Measurements from ENCODE around the gene PICALM.

PICALM gene

GRCh38 chr11:86079421-86079820 is 10.5 kb upstream of the PICALM start:
- DNase-seq (ENCODE audit: low read depth): no peak
- H3K4me3 ChIP-seq (ENCODE audit: low read length): no peak overlapping the region
- no peak overlapping the region for H3K9ac ChIP-seq (ENCODE audit: low read length)
- peaks cover 4% of the 10 kb centered on the region for H3K4me1 ChIP-seq (ENCODE audit: control insufficient read depth, insufficient read depth, low read length)
- peaks cover 8% of the 10 kb centered on the region for H3K9me3 ChIP-seq (ENCODE audit: control insufficient read depth, low read length)
- H3K27me3 ChIP-seq (replicated peaks; ENCODE audit: control insufficient read depth, insufficient read depth, low read length): no peaks in the 10 kb centered on the region
- H3K36me3 ChIP-seq (ENCODE audit: control insufficient read depth, insufficient read depth, low read length, severe bottlenecking): no peaks in the 10 kb centered on the region

- Histone ChIP-seq H3K9ac (ENCODE audit: low read length) (no peak overlapping the region), H3K36me3 (ENCODE audit: control insufficient read depth, insufficient read depth, low read length, severe bottlenecking) (no peaks in the 10 kb centered on the region), H3K27me3 (replicated peaks; ENCODE audit: control insufficient read depth, insufficient read depth, low read length) (no peaks in the 10 kb centered on the region), H3K4me3 (ENCODE audit: low read length) (no peak overlapping the region), H3K9me3 (ENCODE audit: control insufficient read depth, low read length) (peaks cover 4% of the 10 kb centered on the region), H3K4me1 (ENCODE audit: control insufficient read depth, insufficient read depth, low read length) (peaks cover 32% of the 10 kb centered on the region)
- no peak for DNase-seq (ENCODE audit: low read depth)
These were observed 5.1 kb upstream of the PICALM start for GRCh38 chr11:86073948-86074347.

- no peak overlapping the region for H3K4me3 ChIP-seq (ENCODE audit: low read length)
- H3K27me3 ChIP-seq (replicated peaks; ENCODE audit: control insufficient read depth, insufficient read depth, low read length): no peaks in the 10 kb centered on the region
- H3K4me1 ChIP-seq (ENCODE audit: control insufficient read depth, insufficient read depth, low read length): peaks cover 27% of the 10 kb centered on the region
- H3K36me3 ChIP-seq (ENCODE audit: control insufficient read depth, insufficient read depth, low read length, severe bottlenecking): no peaks in the 10 kb centered on the region
- DNase-seq (ENCODE audit: low read depth): no peak
- peak overlapping the region; percentile 3 for H3K9ac ChIP-seq (ENCODE audit: low read length)
- no peaks in the 10 kb centered on the region for H3K9me3 ChIP-seq (ENCODE audit: control insufficient read depth, low read length)
These were observed 3.3 kb upstream of the PICALM start for GRCh38 chr11:86072211-86072610.

DNA sequence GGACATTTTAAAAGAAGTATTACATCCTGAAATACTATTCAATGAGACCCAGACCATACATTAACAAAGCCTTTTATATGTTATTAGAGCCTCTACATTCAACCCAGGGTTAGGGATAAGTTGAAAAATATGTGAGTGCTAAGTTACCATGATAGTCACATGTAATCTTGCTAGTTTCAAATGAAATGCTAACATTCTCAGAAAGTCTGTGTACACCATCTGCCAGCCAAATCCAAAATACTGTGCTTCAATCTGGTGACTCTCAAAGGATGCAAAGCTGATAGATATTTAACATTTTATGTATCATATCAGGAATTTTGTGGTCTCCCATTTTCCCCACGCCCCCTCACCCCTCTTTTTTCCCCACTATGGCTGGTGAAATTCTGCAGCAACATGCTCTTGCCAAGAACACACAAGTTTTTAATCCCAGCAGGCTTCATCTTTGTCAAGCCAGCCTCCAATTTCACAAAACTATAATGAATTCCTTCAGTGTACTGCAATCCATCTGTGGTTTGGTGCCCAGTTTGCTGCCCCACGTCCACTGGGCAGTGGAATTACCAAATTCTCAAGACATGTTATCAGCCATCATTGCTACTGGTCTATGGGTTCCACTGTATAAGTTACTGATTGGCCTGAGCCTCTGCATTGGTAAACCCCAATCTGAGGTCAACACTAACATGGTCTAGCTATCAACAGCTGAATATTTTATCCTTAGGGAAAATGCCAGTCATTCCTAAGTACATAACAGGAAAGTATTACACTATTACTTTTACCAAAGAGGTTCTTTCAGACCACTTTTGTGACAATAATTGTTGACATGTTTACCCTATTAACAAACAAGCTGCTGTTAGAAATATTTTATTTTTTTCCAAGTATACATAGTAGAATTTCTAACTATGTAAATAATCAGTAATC is 1.5 kb upstream of the PICALM start:
- Histone ChIP-seq H3K36me3 (ENCODE audit: control insufficient read depth, insufficient read depth, low read length, severe bottlenecking) (no peaks in the 10 kb centered on the region), H3K9ac (ENCODE audit: low read length) (peak overlapping the region; percentile 93), H3K9me3 (ENCODE audit: control insufficient read depth, low read length) (no peaks in the 10 kb centered on the region), H3K4me1 (ENCODE audit: control insufficient read depth, insufficient read depth, low read length) (peaks cover 29% of the 10 kb centered on the region), H3K4me3 (ENCODE audit: low read length) (peak overlapping the region; percentile 79), H3K27me3 (replicated peaks; ENCODE audit: control insufficient read depth, insufficient read depth, low read length) (no peaks in the 10 kb centered on the region)
- DNase-seq (ENCODE audit: low read depth): peak; percentile 64

DNA sequence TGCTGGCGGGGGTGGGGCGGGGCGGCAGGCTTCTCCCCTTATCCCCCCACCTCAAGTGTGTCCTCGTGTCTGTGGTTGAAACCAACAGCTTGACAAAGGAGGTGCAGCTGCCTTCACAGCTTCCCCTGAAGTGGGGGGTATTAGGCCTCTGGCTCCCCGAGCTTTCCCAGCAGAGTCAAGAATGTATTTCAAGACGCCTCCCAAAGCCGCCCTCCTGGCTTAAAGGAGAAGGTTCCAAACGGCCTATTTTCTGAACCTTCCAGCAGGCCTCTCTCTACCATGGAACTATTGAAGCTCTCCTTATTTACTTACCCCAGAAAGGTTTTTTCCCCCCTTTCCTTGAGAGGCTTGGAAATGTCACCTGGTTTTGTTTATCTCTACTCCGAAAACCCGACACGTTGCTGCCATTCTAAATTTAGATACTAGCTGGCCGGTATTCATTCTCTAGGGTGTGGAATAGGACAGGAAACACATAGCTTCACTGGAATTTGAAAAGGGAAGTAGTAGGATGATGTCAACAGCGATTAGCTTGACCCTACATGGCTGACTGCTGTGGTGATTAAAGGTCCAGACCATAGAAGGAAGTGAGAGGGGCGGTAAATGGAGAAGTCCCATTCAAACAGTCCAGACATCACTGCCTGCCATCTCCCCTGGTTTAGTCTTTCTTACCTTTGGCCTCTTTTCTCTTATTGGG is 671 bp upstream of the PICALM start:
- H3K9me3 ChIP-seq (ENCODE audit: control insufficient read depth, low read length): no peaks in the 10 kb centered on the region
- DNase-seq (ENCODE audit: low read depth): peak; percentile 91

GRCh38 chr11:86068138-86068871 is 579 bp downstream of the PICALM start:
- Histone ChIP-seq H3K4me1 (ENCODE audit: control insufficient read depth, insufficient read depth, low read length) (peaks cover 48% of the 10 kb centered on the region), H3K27me3 (replicated peaks; ENCODE audit: control insufficient read depth, insufficient read depth, low read length) (no peaks in the 10 kb centered on the region), H3K4me3 (ENCODE audit: low read length) (peak overlapping the region; percentile 99), H3K9ac (ENCODE audit: low read length) (peak overlapping the region; percentile 99), H3K36me3 (ENCODE audit: control insufficient read depth, insufficient read depth, low read length, severe bottlenecking) (no peaks in the 10 kb centered on the region), H3K9me3 (ENCODE audit: control insufficient read depth, low read length) (no peaks in the 10 kb centered on the region)
- peak; percentile 60 for DNase-seq (ENCODE audit: low read depth)

More for the DNA sequence above, 671 bp upstream of the PICALM start:
- H3K9ac ChIP-seq (ENCODE audit: low read length): peak overlapping the region; percentile 93
- H3K36me3 ChIP-seq (ENCODE audit: control insufficient read depth, insufficient read depth, low read length, severe bottlenecking): no peaks in the 10 kb centered on the region
- H3K27me3 ChIP-seq (replicated peaks; ENCODE audit: control insufficient read depth, insufficient read depth, low read length): no peaks in the 10 kb centered on the region
- peak overlapping the region; percentile 79 for H3K4me3 ChIP-seq (ENCODE audit: low read length)
- H3K4me1 ChIP-seq (ENCODE audit: control insufficient read depth, insufficient read depth, low read length): peaks cover 36% of the 10 kb centered on the region

DNA sequence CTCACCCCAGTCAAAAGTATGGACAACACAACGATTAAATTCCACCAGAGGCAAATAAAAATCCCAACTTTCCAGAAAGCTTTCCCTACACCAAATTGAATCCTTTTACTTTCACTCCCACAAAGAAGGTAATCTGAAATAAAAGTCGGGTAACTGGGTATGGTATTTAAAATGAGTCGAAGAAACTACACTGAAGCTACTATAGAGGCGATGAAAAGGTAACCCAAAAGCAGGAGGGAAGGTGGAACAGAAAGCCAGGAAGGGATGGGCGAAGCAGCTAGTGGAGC is 1.1 kb downstream of the PICALM start:
- H3K4me1 ChIP-seq (ENCODE audit: control insufficient read depth, insufficient read depth, low read length): peaks cover 53% of the 10 kb centered on the region
- H3K4me3 ChIP-seq (ENCODE audit: low read length): peak overlapping the region; percentile 99
- no peaks in the 10 kb centered on the region for H3K9me3 ChIP-seq (ENCODE audit: control insufficient read depth, low read length)
- no peaks in the 10 kb centered on the region for H3K36me3 ChIP-seq (ENCODE audit: control insufficient read depth, insufficient read depth, low read length, severe bottlenecking)
- H3K27me3 ChIP-seq (replicated peaks; ENCODE audit: control insufficient read depth, insufficient read depth, low read length): no peaks in the 10 kb centered on the region
- peak overlapping the region; percentile 99 for H3K9ac ChIP-seq (ENCODE audit: low read length)
- DNase-seq (ENCODE audit: low read depth): no peak

DNA sequence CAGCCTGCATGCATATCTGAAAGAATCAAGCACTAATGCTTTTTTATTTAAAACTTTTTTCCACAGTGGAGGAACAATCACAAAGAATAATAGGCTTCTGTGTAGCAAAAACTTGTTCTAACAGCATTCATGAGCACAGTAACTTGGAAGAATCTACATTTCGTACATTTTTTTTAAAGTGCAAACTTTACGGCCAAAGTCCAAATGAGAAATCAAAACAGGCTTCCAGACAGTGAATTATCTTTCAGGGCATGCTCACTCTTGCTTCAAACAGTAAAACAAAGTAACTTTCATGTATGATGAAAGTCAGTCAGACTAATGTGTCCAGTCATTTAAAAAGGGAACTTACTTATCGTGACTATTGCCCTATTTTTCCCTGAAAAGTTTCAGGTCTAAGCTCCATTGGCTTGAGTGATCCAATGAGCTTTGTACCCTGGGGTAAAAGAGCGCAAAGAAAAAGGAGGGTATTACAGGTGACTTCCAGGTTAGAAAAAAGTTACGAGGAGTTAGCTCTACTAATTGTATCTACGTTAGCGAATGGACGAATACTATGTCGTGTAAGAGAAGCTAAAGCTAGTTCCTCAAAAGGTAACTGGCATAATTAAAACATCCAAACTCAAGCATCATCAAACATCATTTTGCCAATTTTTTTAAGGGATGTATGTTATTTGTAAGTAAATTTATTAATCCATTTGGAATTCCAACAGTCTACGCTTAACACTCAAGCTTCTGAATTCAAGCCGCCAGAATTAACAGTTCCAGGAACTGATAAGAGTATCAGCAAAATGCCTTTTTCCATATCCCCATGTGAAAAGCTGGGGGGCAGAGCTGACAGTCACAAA is 1.7 kb downstream of the PICALM start:
- Histone ChIP-seq H3K27me3 (replicated peaks; ENCODE audit: control insufficient read depth, insufficient read depth, low read length) (no peaks in the 10 kb centered on the region), H3K4me1 (ENCODE audit: control insufficient read depth, insufficient read depth, low read length) (peaks cover 56% of the 10 kb centered on the region), H3K9me3 (ENCODE audit: control insufficient read depth, low read length) (no peaks in the 10 kb centered on the region), H3K4me3 (ENCODE audit: low read length) (peak overlapping the region; percentile 99), H3K9ac (ENCODE audit: low read length) (peak overlapping the region; percentile 99), H3K36me3 (ENCODE audit: control insufficient read depth, insufficient read depth, low read length, severe bottlenecking) (no peaks in the 10 kb centered on the region)
- DNase-seq (ENCODE audit: low read depth): peak; percentile 53

- Histone ChIP-seq H3K27me3 (replicated peaks; ENCODE audit: control insufficient read depth, insufficient read depth, low read length) (no peaks in the 10 kb centered on the region), H3K4me1 (ENCODE audit: control insufficient read depth, insufficient read depth, low read length) (peaks cover 56% of the 10 kb centered on the region), H3K9ac (ENCODE audit: low read length) (peak overlapping the region; percentile 99), H3K4me3 (ENCODE audit: low read length) (peak overlapping the region; percentile 99), H3K9me3 (ENCODE audit: control insufficient read depth, low read length) (no peaks in the 10 kb centered on the region), H3K36me3 (ENCODE audit: control insufficient read depth, insufficient read depth, low read length, severe bottlenecking) (no peaks in the 10 kb centered on the region)
- peak; percentile 24 for DNase-seq (ENCODE audit: low read depth)
These were observed 2.3 kb downstream of the PICALM start for GRCh38 chr11:86066657-86067008.

DNA sequence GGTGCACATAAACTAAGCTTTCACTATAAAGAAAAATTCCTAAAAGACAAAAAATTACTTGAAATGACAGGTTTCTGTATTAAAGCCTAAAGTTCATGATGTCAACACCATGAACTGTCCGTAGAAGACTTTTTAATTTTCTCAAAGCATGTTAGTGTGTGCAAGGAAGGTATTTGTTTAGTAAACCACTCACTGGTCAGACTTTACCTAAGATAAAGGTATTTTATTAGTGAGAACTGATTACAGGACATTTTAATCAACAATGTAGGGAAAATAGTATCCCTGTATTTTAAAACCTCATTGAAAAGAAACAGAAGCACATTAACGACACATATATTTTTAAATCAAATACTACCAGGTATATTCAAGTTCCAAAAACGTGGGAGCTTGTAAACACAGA is 2.9 kb downstream of the PICALM start:
- Histone ChIP-seq H3K27me3 (replicated peaks; ENCODE audit: control insufficient read depth, insufficient read depth, low read length) (no peaks in the 10 kb centered on the region), H3K4me1 (ENCODE audit: control insufficient read depth, insufficient read depth, low read length) (peaks cover 59% of the 10 kb centered on the region), H3K9me3 (ENCODE audit: control insufficient read depth, low read length) (no peaks in the 10 kb centered on the region), H3K36me3 (ENCODE audit: control insufficient read depth, insufficient read depth, low read length, severe bottlenecking) (no peaks in the 10 kb centered on the region), H3K4me3 (ENCODE audit: low read length) (peak overlapping the region; percentile 99), H3K9ac (ENCODE audit: low read length) (peak overlapping the region; percentile 99)
- DNase-seq (ENCODE audit: low read depth): peak; percentile 8
